Endothelial cell of umbilical vein (primary cell): ENCODE results near the gene PTPN3. TPM values are rescaled to one million over a fixed set of nuclear protein-coding genes. Genes with fewer than 3 reads are reported as not detected.

Source experiments
- BruUV-seq: library from RNA; stranded (reverse); fragments of 400-500 nt; replicated peaks from 2 replicates; lab custom pipeline; 2021; lab: Mats Ljungman, UMichigan
- CTCF ChIA-PET: fragments of 300-600, 350-600 bp; sonication (Branson Sonifier 250); formaldehyde crosslinking; loops from one replicate; lab custom pipeline; 2021; ENCODE audit warnings: antibody characterized with exemption, inconsistent platforms; lab: Charles Lee
- POLR2A ChIA-PET: fragments of 300-600, 350-600 bp; sonication (Branson Sonifier 250); formaldehyde crosslinking; loops from one replicate; lab custom pipeline; 2021; ENCODE audit warnings: antibody characterized with exemption, inconsistent platforms; lab: Charles Lee
- DNase-seq: peaks from one replicate; pipeline ENCODE4 v3.0.0-alpha.2; 2011; ENCODE audit warnings: low read depth, low spot score
- FAIRE-seq: peaks from 2 replicates; lab custom pipeline; 2011; peaks lifted over from hg19 to GRCh38; lab: Jason Lieb, UNC
- H2AFZ ChIP-seq: 2 replicates; pipeline ENCODE4 v1.6.0; 2012; ENCODE audit warnings: low read depth, low read length, control low read depth, inconsistent platforms
- H3K27ac ChIP-seq: 2 replicates; pipeline ENCODE4 v1.5.1; 2011; ENCODE audit warnings: low read depth, mild to moderate bottlenecking, control low read depth, low read length, moderate library complexity; ENCODE audit not compliant: insufficient read depth
- H3K27me3 ChIP-seq, 2 experiments: 2 replicates each; pipeline versions ENCODE4 v1.6.0 to v1.6.1; 2011; ENCODE audit warnings: low read length in 2 of 2, mixed read lengths in 1 of 2; ENCODE audit not compliant: control insufficient read depth in 2 of 2, insufficient read depth in 2 of 2
- H3K36me3 ChIP-seq, 2 experiments: 2 replicates in 1 of 2; 3 replicates in 1 of 2; pipeline ENCODE4 v1.5.1; 2011; ENCODE audit warnings: low read length in 2 of 2, mild to moderate bottlenecking in 1 of 2, moderate library complexity in 1 of 2; ENCODE audit not compliant: control insufficient read depth in 2 of 2, insufficient read depth in 2 of 2; ENCODE audit errors: extremely low read depth in 1 of 2
- H3K4me1 ChIP-seq: 3 replicates; pipeline ENCODE4 v1.5.1; 2011; ENCODE audit warnings: mild to moderate bottlenecking, low read length; ENCODE audit not compliant: control insufficient read depth, insufficient read depth; ENCODE audit errors: extremely low read depth
- H3K4me2 ChIP-seq: 2 replicates; pipeline ENCODE4 v1.6.1; 2011; ENCODE audit warnings: low read length, control low read depth, mixed read lengths; ENCODE audit not compliant: insufficient read depth
- H3K4me3 ChIP-seq, 3 experiments: fragments of 200-600 bp in 1 of 3; sonication (generic), shearing (Covaris generic) in 1 of 3; replicated peaks in 1 of 3; 2 replicates each; pipeline ENCODE4 v1.5.1; 2011 to 2016; ENCODE audit warnings: control low read depth in 3 of 3, low read length in 3 of 3, mild to moderate bottlenecking in 2 of 3, inconsistent platforms in 1 of 3, low read depth in 1 of 3, moderate library complexity in 1 of 3; ENCODE audit not compliant: insufficient read depth in 1 of 3
- H3K79me2 ChIP-seq: 2 replicates; pipeline ENCODE4 v1.6.0; 2012; ENCODE audit warnings: low read length, inconsistent platforms; ENCODE audit not compliant: control insufficient read depth, insufficient read depth
- H3K9ac ChIP-seq: replicated peaks from 2 replicates; pipeline ENCODE3; 2011; ENCODE audit warnings: low read length, control low read depth; ENCODE audit not compliant: insufficient read depth; ENCODE audit errors: extremely low read depth
- H3K9me1 ChIP-seq: replicated peaks from 3 replicates; pipeline ENCODE4 v1.6.0; 2011; ENCODE audit warnings: mild to moderate bottlenecking, low read length; ENCODE audit not compliant: control insufficient read depth, insufficient read depth; ENCODE audit errors: extremely low read depth
- H3K9me3 ChIP-seq: replicated peaks from 2 replicates; pipeline ENCODE4 v1.5.1; 2012; ENCODE audit warnings: low read length, inconsistent platforms; ENCODE audit not compliant: control insufficient read depth, insufficient read depth
- H4K20me1 ChIP-seq: replicated peaks from 2 replicates; pipeline ENCODE3; 2011; ENCODE audit warnings: mild to moderate bottlenecking, low read length; ENCODE audit not compliant: control insufficient read depth, insufficient read depth; ENCODE audit errors: extremely low read depth
- CTCF ChIP-seq, 2 donors: IDR thresholded peaks; 1 replicate in 1 of 2; 2 replicates in 1 of 2; pipeline ENCODE4 v1.5.1; 2011; ENCODE audit warnings: low read length in 2 of 2, mild to moderate bottlenecking in 2 of 2, moderate library complexity in 2 of 2, control low read depth in 1 of 2, inconsistent platforms in 1 of 2, low read depth in 1 of 2; ENCODE audit not compliant: insufficient read depth in 1 of 2; ENCODE audit errors: extremely low read depth in 1 of 2
- EZH2 ChIP-seq: IDR thresholded peaks from 2 replicates; pipeline ENCODE4 v1.6.1; 2012; ENCODE audit warnings: borderline replicate concordance, low read depth, mild to moderate bottlenecking, moderate library complexity, low read length, inconsistent platforms; ENCODE audit not compliant: severe bottlenecking
- FOS ChIP-seq: IDR thresholded peaks from 2 replicates; pipeline ENCODE4 v1.6.1; 2011; ENCODE audit warnings: mild to moderate bottlenecking, low read length, moderate library complexity, borderline replicate concordance; ENCODE audit not compliant: insufficient read depth
- GATA2 ChIP-seq: IDR thresholded peaks from 2 replicates; pipeline ENCODE4 v1.7.0; 2011; ENCODE audit warnings: low read depth, mild to moderate bottlenecking, moderate library complexity, mixed read lengths, low read length; ENCODE audit not compliant: insufficient read length, insufficient read depth
- JUN ChIP-seq: IDR thresholded peaks from 2 replicates; pipeline ENCODE4 v1.6.1; 2011; ENCODE audit warnings: borderline replicate concordance, low read depth; ENCODE audit not compliant: insufficient read length, insufficient read depth
- MAX ChIP-seq: IDR thresholded peaks from 2 replicates; pipeline ENCODE4 v1.6.1; 2011; ENCODE audit not compliant: insufficient read depth, insufficient read length
- MYC ChIP-seq: IDR thresholded peaks from one replicate; pipeline ENCODE4 v1.6.1; 2011; ENCODE audit warnings: mild to moderate bottlenecking, low read depth, low read length
- POLR2A ChIP-seq: IDR thresholded peaks from 2 replicates; pipeline ENCODE4 v1.6.1; 2012; ENCODE audit warnings: low read depth, mild to moderate bottlenecking, control low read depth, low read length
- POLR2AphosphoS5 ChIP-seq: IDR thresholded peaks from 2 replicates; pipeline ENCODE4 v1.6.1; 2012; ENCODE audit warnings: low read depth, mild to moderate bottlenecking, control low read depth, low read length, moderate library complexity; ENCODE audit not compliant: insufficient read depth
- dilution Hi-C: fragments of 300-500 bp; cut with MboI; formaldehyde crosslinking; loops from one replicate; pipeline ENCODE4 v1.15.0; 2019; ENCODE audit warnings: low sequenced_read_pairs; ENCODE audit not compliant: extremely low pct_ligation_motif_present
- intact Hi-C: fragments of 100-400 bp; cut with micrococcal nuclease; formaldehyde crosslinking; loops from one replicate; pipeline ENCODE4 v1.10.0; 2022
- polyA plus RNA-seq, 4 experiments: library from polyadenylated mRNA; depleted of rRNA in 3 of 4; stranded (reverse) in 3 of 4; unstranded in 1 of 4; fragments of >200 nt; gene quantifications; 2 replicates each; pipeline versions ENCODE4 v1.2.1 to v1.2.3, GENCODE V29; 2011 to 2012; ENCODE audit warnings: missing spikeins in 1 of 4
- total RNA-seq: library from RNA; stranded (reverse); gene quantifications from 2 replicates; pipeline ENCODE4 v1.2.3, GENCODE V29; 2021

Gene PTPN3
- total and polyA plus RNA-seq, 2 donors (not counting 3 experiments of a cell fraction or from before 2014, with no cell fraction given): 0.01 TPM; not detected in 1

- H3K4me1 ChIP-seq: no peaks in the 10 kb centered on the region
- no peak overlapping the region for H3K9ac ChIP-seq
- no peak overlapping the region for H2AFZ ChIP-seq
- no TSS peak for BruUV-seq
- H3K4me3 ChIP-seq: no peak overlapping the region
- H3K4me2 ChIP-seq: no peak overlapping the region
- TF ChIP-seq MAX (no peak), POLR2A (no peak), POLR2AphosphoS5 (no peak), CTCF (IDR thresholded peaks at IDR 0.05; ENCODE audit: extremely low read depth in 1 of 2, insufficient read depth in 1 of 2, low read depth in 1 of 2, low read length in 2 of 2) (no peak), FOS (no peak), EZH2 (no peak), JUN (no peak), GATA2 (no peak), MYC (no peak)
- no peaks in the 10 kb centered on the region for H3K9me1 ChIP-seq
- no peak overlapping the region for H3K27ac ChIP-seq
- no peaks in the 10 kb centered on the region for H4K20me1 ChIP-seq
- ChIA-PET POLR2A (no interaction called here), CTCF (interaction anchor here (1.2 kb wide), 1 partner anchor 20 kb away, joined by 3 read pairs; no protein-coding TSS in a partner anchor)
- no peaks in the 10 kb centered on the region for H3K9me3 ChIP-seq
- intact Hi-C loops (no loop called here), dilution Hi-C loops (no loop called here)
- DNase-seq (no peak), FAIRE-seq (no peak)
- peaks cover 56 to 69% of the 10 kb centered on the region in 2 experiments for H3K27me3 ChIP-seq
- H3K36me3 ChIP-seq: no peaks in the 10 kb centered on the region
- no peaks in the 10 kb centered on the region for H3K79me2 ChIP-seq
These were observed 1.7 kb upstream of the PTPN3 start for GRCh38 chr9:109499631-109500410.
